Measurements from ENCODE around the gene AZIN2. TPM values are rescaled to one million over a fixed set of nuclear protein-coding genes. Genes with fewer than 3 reads are reported as not detected.
A peak's percentile ranks its signal among the peaks of the same experiment; 100 is the strongest.

Gene AZIN2
- total and polyA plus RNA-seq, 2 donors from 2014 or later, result 4.9 to 7.5 TPM

- no peak for FAIRE-seq
- peak in 1 of 5 donors; percentile 43 for DNase-seq
These were observed 65.0 kb downstream of the AZIN2 start for GRCh38 chr1:33146003-33146402.

GRCh38 chr1:33147275-33147996 lies 66.5 kb downstream of the AZIN2 start:
- intact Hi-C loops (cut with DNase I), result no loop called here
- H3K9ac ChIP-seq (ENCODE audit: low read length in 3 of 3), result no peak overlapping the region
- no peak overlapping the region for H3K27ac ChIP-seq (ENCODE audit: low read depth in 2 of 2, low read length in 2 of 2)
- H3K27me3 ChIP-seq (ENCODE audit: control insufficient read depth, insufficient read depth, low read length), result no peaks in the 10 kb centered on the region
- peaks cover 0 to 4% (median 3%) of the 10 kb centered on the region in 3 donors for H3K36me3 ChIP-seq (ENCODE audit: control insufficient read depth in 2 of 3, insufficient read depth in 3 of 3, low read length in 3 of 3)
- no peaks in the 10 kb centered on the region for H3K9me3 ChIP-seq (ENCODE audit: control insufficient read depth in 2 of 3, insufficient read depth in 1 of 3, low read length in 3 of 3)
- no peak for TF ChIP-seq CTCF (IDR thresholded peaks at IDR 0.05; ENCODE audit: borderline replicate concordance, extremely low read depth, insufficient read depth)
- no peak overlapping the region for H3K4me3 ChIP-seq (ENCODE audit: low read length in 3 of 3)
- FAIRE-seq (no peak), DNase-seq (no peak)
- H3K4me1 ChIP-seq (ENCODE audit: control insufficient read depth in 2 of 3, insufficient read depth in 2 of 3, low read depth in 1 of 3, low read length in 3 of 3), result no peaks in the 10 kb centered on the region

More at GRCh38 chr1:33146003-33146402, 65.0 kb downstream of the AZIN2 start:
- no peak for TF ChIP-seq CTCF (IDR thresholded peaks at IDR 0.05; ENCODE audit: borderline replicate concordance, extremely low read depth, insufficient read depth)
- intact Hi-C loops (cut with DNase I), result no loop called here
- Histone ChIP-seq H3K4me3 (ENCODE audit: low read length in 3 of 3) (no peak overlapping the region), H3K36me3 (ENCODE audit: control insufficient read depth in 2 of 3, insufficient read depth in 3 of 3, low read length in 3 of 3) (peaks cover 0 to 4% (median 3%) of the 10 kb centered on the region in 3 donors), H3K9me3 (ENCODE audit: control insufficient read depth in 2 of 3, insufficient read depth in 1 of 3, low read length in 3 of 3) (no peaks in the 10 kb centered on the region), H3K4me1 (ENCODE audit: control insufficient read depth in 2 of 3, insufficient read depth in 2 of 3, low read depth in 1 of 3, low read length in 3 of 3) (no peaks in the 10 kb centered on the region), H3K27me3 (ENCODE audit: control insufficient read depth, insufficient read depth, low read length) (no peaks in the 10 kb centered on the region), H3K9ac (ENCODE audit: low read length in 3 of 3) (no peak overlapping the region), H3K27ac (ENCODE audit: low read depth in 2 of 2, low read length in 2 of 2) (no peak overlapping the region)

- Histone ChIP-seq H3K9ac (ENCODE audit: low read length in 3 of 3) (no peak overlapping the region), H3K9me3 (ENCODE audit: control insufficient read depth in 2 of 3, insufficient read depth in 1 of 3, low read length in 3 of 3) (no peaks in the 10 kb centered on the region), H3K27me3 (ENCODE audit: control insufficient read depth, insufficient read depth, low read length) (no peaks in the 10 kb centered on the region), H3K4me3 (ENCODE audit: low read length in 3 of 3) (no peak overlapping the region), H3K27ac (ENCODE audit: low read depth in 2 of 2, low read length in 2 of 2) (no peak overlapping the region), H3K4me1 (ENCODE audit: control insufficient read depth in 2 of 3, insufficient read depth in 2 of 3, low read depth in 1 of 3, low read length in 3 of 3) (no peaks in the 10 kb centered on the region), H3K36me3 (ENCODE audit: control insufficient read depth in 2 of 3, insufficient read depth in 3 of 3, low read length in 3 of 3) (peaks cover 0 to 4% (median 3%) of the 10 kb centered on the region in 3 donors)
- no peak for TF ChIP-seq CTCF (IDR thresholded peaks at IDR 0.05; ENCODE audit: borderline replicate concordance, extremely low read depth, insufficient read depth)
- DNase-seq (no peak), FAIRE-seq (no peak)
- intact Hi-C loops (cut with DNase I), result no loop called here
These were observed 67.0 kb downstream of the AZIN2 start for GRCh38 chr1:33147997-33148314.
